IPS DF 6.9 (cell line): ENCODE measurements around the gene ALG9.

Experiments used
- DNase-seq: peaks from one replicate; pipeline ENCODE4 v3.0.0-alpha.2; 2013; ENCODE audit warnings: low read depth, low spot score
- H3K27ac ChIP-seq: one replicate; pipeline ENCODE4 v1.5.1; 2013; ENCODE audit warnings: low read length, control low read depth
- H3K27me3 ChIP-seq: 2 replicates; pipeline ENCODE4 v1.6.1; 2013; ENCODE audit warnings: mild to moderate bottlenecking, low read length; ENCODE audit not compliant: control insufficient read depth, insufficient read depth
- H3K36me3 ChIP-seq: 2 replicates; pipeline ENCODE4 v1.6.1; 2013; ENCODE audit warnings: low read length; ENCODE audit not compliant: control insufficient read depth, insufficient read depth
- H3K4me1 ChIP-seq: 2 replicates; pipeline ENCODE4 v1.6.1; 2013; ENCODE audit warnings: low read length; ENCODE audit not compliant: control insufficient read depth, insufficient read depth
- H3K4me3 ChIP-seq: 2 replicates; pipeline ENCODE4 v1.5.1; 2013; ENCODE audit warnings: mild to moderate bottlenecking, low read length
- H3K9me3 ChIP-seq: 2 replicates; pipeline ENCODE4 v1.6.1; 2013; ENCODE audit warnings: low read length, inconsistent platforms; ENCODE audit not compliant: control insufficient read depth, insufficient read depth
- WGBS: extraction: QIAGEN DNeasy Blood & Tissue Kit; methylation state at CpG from one replicate; pipeline ENCODE4 v1.1.7; 2013; ENCODE audit warnings: mixed read lengths, missing lambda C conversion rate; ENCODE audit not compliant: insufficient read length, insufficient coverage; 5-methylcytosine and 5-hydroxymethylcytosine counted together

ALG9 gene

GRCh38 chr11:111836162-111836561 lies 35.2 kb downstream of the ALG9 start:
- no peaks in the 10 kb centered on the region for H3K27me3 ChIP-seq
- H3K27ac ChIP-seq: no peak overlapping the region
- WGBS: no CpG with 5 or more reads among the region's 1 CpG
- DNase-seq: no peak
- H3K4me1 ChIP-seq: no peaks in the 10 kb centered on the region
- H3K36me3 ChIP-seq: no peaks in the 10 kb centered on the region
- no peak overlapping the region for H3K4me3 ChIP-seq
- no peaks in the 10 kb centered on the region for H3K9me3 ChIP-seq

- no peaks in the 10 kb centered on the region for H3K36me3 ChIP-seq
- H3K9me3 ChIP-seq: no peaks in the 10 kb centered on the region
- no peak for DNase-seq
- H3K27me3 ChIP-seq: no peaks in the 10 kb centered on the region
- no peak overlapping the region for H3K4me3 ChIP-seq
- WGBS: no CpG with 5 or more reads among the region's 7 CpGs
- no peak overlapping the region for H3K27ac ChIP-seq
- H3K4me1 ChIP-seq: no peaks in the 10 kb centered on the region
These were observed 35.7 kb downstream of the ALG9 start for GRCh38 chr11:111835665-111836064.

- no peak for DNase-seq
- H3K4me1 ChIP-seq: no peaks in the 10 kb centered on the region
- no peaks in the 10 kb centered on the region for H3K36me3 ChIP-seq
- H3K27ac ChIP-seq: no peak overlapping the region
- no peaks in the 10 kb centered on the region for H3K27me3 ChIP-seq
- no peaks in the 10 kb centered on the region for H3K9me3 ChIP-seq
- 100% methylated on average over 1 of the region's 3 CpGs for WGBS
- no peak overlapping the region for H3K4me3 ChIP-seq
These were observed 36.8 kb downstream of the ALG9 start for GRCh38 chr11:111834432-111835163.

GRCh38 chr11:111833524-111833923 lies 37.9 kb downstream of the ALG9 start:
- no peak overlapping the region for H3K27ac ChIP-seq
- no CpG with 5 or more reads among the region's 4 CpGs for WGBS
- H3K27me3 ChIP-seq: no peaks in the 10 kb centered on the region
- H3K4me1 ChIP-seq: no peaks in the 10 kb centered on the region
- no peaks in the 10 kb centered on the region for H3K9me3 ChIP-seq
- DNase-seq: no peak
- no peak overlapping the region for H3K4me3 ChIP-seq
- no peaks in the 10 kb centered on the region for H3K36me3 ChIP-seq

- H3K9me3 ChIP-seq: no peaks in the 10 kb centered on the region
- H3K36me3 ChIP-seq: no peaks in the 10 kb centered on the region
- no peaks in the 10 kb centered on the region for H3K27me3 ChIP-seq
- no peaks in the 10 kb centered on the region for H3K4me1 ChIP-seq
- WGBS: no CpG with 5 or more reads among the region's 5 CpGs
- H3K4me3 ChIP-seq: no peak overlapping the region
- no peak for DNase-seq
- H3K27ac ChIP-seq: no peak overlapping the region
These were observed 42.0 kb downstream of the ALG9 start for GRCh38 chr11:111829185-111829968.

GRCh38 chr11:111826322-111826950 lies 44.9 kb downstream of the ALG9 start:
- no peaks in the 10 kb centered on the region for H3K9me3 ChIP-seq
- no peaks in the 10 kb centered on the region for H3K36me3 ChIP-seq
- H3K27ac ChIP-seq: no peak overlapping the region
- no CpG with 5 or more reads among the region's 2 CpGs for WGBS
- no peak for DNase-seq
- H3K4me1 ChIP-seq: peaks cover 2% of the 10 kb centered on the region; the same call in 1 of the 2 replicates
- H3K4me3 ChIP-seq: no peak overlapping the region
- H3K27me3 ChIP-seq: no peaks in the 10 kb centered on the region

GRCh38 chr11:111823629-111824028 lies 47.8 kb downstream of the ALG9 start:
- H3K27ac ChIP-seq: no peak overlapping the region
- H3K4me3 ChIP-seq: no peak overlapping the region
- H3K9me3 ChIP-seq: no peaks in the 10 kb centered on the region
- H3K27me3 ChIP-seq: no peaks in the 10 kb centered on the region
- peaks cover 2% of the 10 kb centered on the region; the same call in 1 of the 2 replicates for H3K4me1 ChIP-seq
- DNase-seq: no peak
- H3K36me3 ChIP-seq: no peaks in the 10 kb centered on the region

GRCh38 chr11:111823131-111823530 lies 48.2 kb downstream of the ALG9 start:
- Histone ChIP-seq H3K9me3 (no peaks in the 10 kb centered on the region), H3K27ac (no peak overlapping the region), H3K4me1 (peaks cover 2% of the 10 kb centered on the region; the same call in 1 of the 2 replicates), H3K4me3 (no peak overlapping the region), H3K36me3 (no peaks in the 10 kb centered on the region), H3K27me3 (no peaks in the 10 kb centered on the region)
- no peak for DNase-seq
- no CpG with 5 or more reads among the region's 1 CpG for WGBS

- 100% methylated on average over 1 of the region's 3 CpGs for WGBS
These were observed 51.5 kb downstream of the ALG9 start for GRCh38 chr11:111819829-111820237.

GRCh38 chr11:111819161-111819828 lies 52.1 kb downstream of the ALG9 start:
- H3K9me3 ChIP-seq: no peaks in the 10 kb centered on the region
- H3K4me1 ChIP-seq: peaks cover 2% of the 10 kb centered on the region; the same call in 1 of the 2 replicates
- no peak overlapping the region for H3K4me3 ChIP-seq
- no peak for DNase-seq
- no peak overlapping the region for H3K27ac ChIP-seq
- no peaks in the 10 kb centered on the region for H3K36me3 ChIP-seq
- H3K27me3 ChIP-seq: no peaks in the 10 kb centered on the region
- no CpG with 5 or more reads among the region's 1 CpG for WGBS

More at GRCh38 chr11:111819829-111820237, 51.5 kb downstream of the ALG9 start:
- no peak overlapping the region for H3K4me3 ChIP-seq
- H3K9me3 ChIP-seq: no peaks in the 10 kb centered on the region
- no peaks in the 10 kb centered on the region for H3K36me3 ChIP-seq
- no peak overlapping the region for H3K27ac ChIP-seq
- peaks cover 2% of the 10 kb centered on the region; the same call in 1 of the 2 replicates for H3K4me1 ChIP-seq
- DNase-seq: no peak
- no peaks in the 10 kb centered on the region for H3K27me3 ChIP-seq
